Spleen (tissue), 7 donors: ENCODE measurements around the gene CAMKK1.

Experiments used
- POLR2A ChIP-seq, 3 donors: fragments of 450-650 bp; IDR thresholded peaks; one replicate each; pipeline ENCODE4 v1.5.1; 2017; ENCODE audit warnings: antibody characterized with exemption in 3 of 3, mild to moderate bottlenecking in 1 of 3
- POLR2AphosphoS5 ChIP-seq, 3 donors: sonication (generic); formaldehyde crosslinking; IDR thresholded peaks; one replicate each; pipeline ENCODE4 v1.5.1; 2017; ENCODE audit warnings: antibody characterized with exemption in 3 of 3
- TF ChIP-seq, protein P1 (sequence below), 11 experiments: fragments of 200-600 bp in 7 of 11; fragments of 450-650 bp in 4 of 11; sonication (generic) in 4 of 11; IDR thresholded peaks in 8 of 11; conservative IDR thresholded peaks in 3 of 11; 1 replicate in 7 of 11; 2 replicates in 4 of 11; pipeline versions ENCODE4 v1.4.0 to v1.8.0; 2016 to 2021; ENCODE audit warnings: antibody characterized with exemption in 11 of 11, inconsistent platforms in 4 of 11, mild to moderate bottlenecking in 1 of 11
- donor health status: DM: no; HTN: no; CAD: no; lungs with moderate emphysema.
- donor health status: DM: no; HTN: no; CAD: no.
- donor health status: DM: no; HTN: no; CAD: no.

DNA sequence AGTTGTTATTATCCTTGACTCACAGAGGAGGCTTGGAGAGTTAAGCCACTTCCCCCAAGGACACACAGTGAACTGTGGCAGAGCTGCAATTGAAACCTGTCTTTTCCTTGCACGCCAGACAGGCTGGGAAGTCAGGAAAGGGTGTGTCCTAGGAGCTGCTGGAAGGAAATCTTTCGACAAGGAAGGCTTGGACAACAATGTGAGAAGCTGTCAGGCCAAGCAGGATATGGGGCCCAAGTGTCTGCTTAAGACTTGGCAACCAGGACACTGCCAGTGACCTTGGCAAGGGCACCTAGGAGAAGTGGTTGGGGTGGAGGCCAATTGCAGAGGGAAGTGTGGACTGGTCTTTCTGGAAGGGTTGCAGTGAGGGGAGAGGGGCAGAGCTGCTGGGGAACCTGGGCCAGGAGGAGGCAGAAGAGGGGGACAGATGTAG lies 2.1 kb upstream of the CAMKK1 start:
- TF ChIP-seq, protein P1, sequence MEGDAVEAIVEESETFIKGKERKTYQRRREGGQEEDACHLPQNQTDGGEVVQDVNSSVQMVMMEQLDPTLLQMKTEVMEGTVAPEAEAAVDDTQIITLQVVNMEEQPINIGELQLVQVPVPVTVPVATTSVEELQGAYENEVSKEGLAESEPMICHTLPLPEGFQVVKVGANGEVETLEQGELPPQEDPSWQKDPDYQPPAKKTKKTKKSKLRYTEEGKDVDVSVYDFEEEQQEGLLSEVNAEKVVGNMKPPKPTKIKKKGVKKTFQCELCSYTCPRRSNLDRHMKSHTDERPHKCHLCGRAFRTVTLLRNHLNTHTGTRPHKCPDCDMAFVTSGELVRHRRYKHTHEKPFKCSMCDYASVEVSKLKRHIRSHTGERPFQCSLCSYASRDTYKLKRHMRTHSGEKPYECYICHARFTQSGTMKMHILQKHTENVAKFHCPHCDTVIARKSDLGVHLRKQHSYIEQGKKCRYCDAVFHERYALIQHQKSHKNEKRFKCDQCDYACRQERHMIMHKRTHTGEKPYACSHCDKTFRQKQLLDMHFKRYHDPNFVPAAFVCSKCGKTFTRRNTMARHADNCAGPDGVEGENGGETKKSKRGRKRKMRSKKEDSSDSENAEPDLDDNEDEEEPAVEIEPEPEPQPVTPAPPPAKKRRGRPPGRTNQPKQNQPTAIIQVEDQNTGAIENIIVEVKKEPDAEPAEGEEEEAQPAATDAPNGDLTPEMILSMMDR (IDR thresholded peaks at IDR 0.05 in 8 of 11, conservative IDR thresholded peaks at IDR 0.05 in 3 of 11), result no peak
- TF ChIP-seq POLR2A (IDR thresholded peaks at IDR 0.05), result no peak
- TF ChIP-seq POLR2AphosphoS5 (IDR thresholded peaks at IDR 0.05), result peak in 1 of 3 donors; percentile 32
